Ascending aorta (tissue), 2 donors: ENCODE results near the gene EFNA2. TPM values are rescaled to one million over a fixed set of nuclear protein-coding genes. Genes with fewer than 3 reads are reported as not detected.

Experiments
- DNase-seq, 2 donors: peaks; one replicate each; pipeline ENCODE4 v3.0.0-alpha.2; 2019; ENCODE audit warnings: low spot score in 2 of 2
- H3K27ac ChIP-seq, 2 donors: fragments of 200-600 bp; sonication (generic); one replicate each; pipeline ENCODE4 v1.5.1; 2016 to 2017; ENCODE audit warnings: mild to moderate bottlenecking in 1 of 2
- H3K27me3 ChIP-seq: fragments of 200-600 bp; sonication (generic); one replicate; pipeline ENCODE4 v1.5.1; 2017
- H3K36me3 ChIP-seq, 2 donors: fragments of 200-600 bp; sonication (generic); one replicate each; pipeline ENCODE4 v1.5.1; 2016
- H3K4me1 ChIP-seq, 2 donors: fragments of 200-600 bp; sonication (generic); one replicate each; pipeline ENCODE4 v1.5.1; 2016 to 2017; ENCODE audit warnings: mild to moderate bottlenecking in 1 of 2
- H3K4me3 ChIP-seq, 2 donors: fragments of 200-600 bp; sonication (generic); one replicate each; pipeline ENCODE4 v1.5.1; 2016 to 2017; ENCODE audit warnings: mild to moderate bottlenecking in 1 of 2
- H3K9me3 ChIP-seq, 2 donors: fragments of 200-600 bp; sonication (generic); one replicate each; pipeline ENCODE4 v1.5.1; 2016
- intact Hi-C: fragments of 100-400 bp; cut with DNase I; formaldehyde crosslinking; loops from one replicate; pipeline ENCODE4 v1.15.1; 2023
- total RNA-seq: library from RNA; depleted of rRNA; stranded (reverse); fragments of >200 nt; gene quantifications from one replicate; pipeline ENCODE4 v1.1.0, GENCODE V29; 2016
- TF ChIP-seq, protein P1 (sequence below), 3 experiments: fragments of 200-600 bp in 2 of 3; fragments of 450-650 bp in 1 of 3; sonication (generic) in 2 of 3; IDR thresholded peaks; one replicate each; pipeline ENCODE4 v1.5.1; 2016 to 2019; ENCODE audit warnings: antibody characterized with exemption in 3 of 3, mild to moderate bottlenecking in 1 of 3, moderate library complexity in 1 of 3

Gene EFNA2
- total RNA-seq, 1 donor from 2014 or later, result not detected

DNA sequence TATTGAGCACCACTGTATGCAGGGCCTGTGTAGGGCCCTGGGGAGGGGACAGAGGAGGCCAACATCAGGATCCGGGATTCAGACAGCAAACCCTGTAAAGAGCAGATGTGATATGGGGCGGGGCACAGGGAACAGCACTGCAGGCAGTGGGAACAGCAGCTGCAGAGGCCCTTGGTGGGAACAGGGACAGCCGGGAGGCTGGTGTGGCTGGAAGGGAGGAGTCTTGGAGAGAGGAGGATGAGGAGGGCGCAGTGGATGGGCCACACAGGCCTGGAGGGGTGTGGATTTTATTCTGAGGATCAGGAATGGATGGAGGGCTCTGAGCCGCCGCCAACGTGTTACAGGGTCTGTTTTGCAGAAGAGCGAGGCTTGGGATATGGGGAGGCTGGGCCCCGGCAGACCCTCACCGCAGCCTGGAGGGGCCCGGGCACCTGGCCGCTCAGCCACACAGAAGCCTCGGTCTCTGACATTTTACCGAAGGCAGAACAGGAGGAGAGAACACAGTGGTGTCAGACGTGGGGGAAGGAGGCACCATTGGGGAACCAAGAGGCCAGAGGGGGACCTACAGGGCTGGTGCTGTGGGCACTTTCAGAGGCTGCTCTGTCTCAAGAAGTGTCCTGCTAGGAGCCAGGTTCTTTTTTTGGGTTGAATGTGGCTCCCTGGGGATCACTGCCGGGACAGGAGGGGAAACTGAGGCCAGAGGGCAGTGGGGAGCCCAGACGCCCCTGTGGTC is 6.9 kb downstream of the EFNA2 start:
- Histone ChIP-seq H3K9me3 (no peaks in the 10 kb centered on the region), H3K27ac (no peak overlapping the region), H3K4me3 (no peak overlapping the region), H3K4me1 (peaks cover 3% of the 10 kb centered on the region in 2 donors), H3K27me3 (peaks cover 18% of the 10 kb centered on the region), H3K36me3 (no peaks in the 10 kb centered on the region)
- no peak for DNase-seq
- TF ChIP-seq, protein P1, sequence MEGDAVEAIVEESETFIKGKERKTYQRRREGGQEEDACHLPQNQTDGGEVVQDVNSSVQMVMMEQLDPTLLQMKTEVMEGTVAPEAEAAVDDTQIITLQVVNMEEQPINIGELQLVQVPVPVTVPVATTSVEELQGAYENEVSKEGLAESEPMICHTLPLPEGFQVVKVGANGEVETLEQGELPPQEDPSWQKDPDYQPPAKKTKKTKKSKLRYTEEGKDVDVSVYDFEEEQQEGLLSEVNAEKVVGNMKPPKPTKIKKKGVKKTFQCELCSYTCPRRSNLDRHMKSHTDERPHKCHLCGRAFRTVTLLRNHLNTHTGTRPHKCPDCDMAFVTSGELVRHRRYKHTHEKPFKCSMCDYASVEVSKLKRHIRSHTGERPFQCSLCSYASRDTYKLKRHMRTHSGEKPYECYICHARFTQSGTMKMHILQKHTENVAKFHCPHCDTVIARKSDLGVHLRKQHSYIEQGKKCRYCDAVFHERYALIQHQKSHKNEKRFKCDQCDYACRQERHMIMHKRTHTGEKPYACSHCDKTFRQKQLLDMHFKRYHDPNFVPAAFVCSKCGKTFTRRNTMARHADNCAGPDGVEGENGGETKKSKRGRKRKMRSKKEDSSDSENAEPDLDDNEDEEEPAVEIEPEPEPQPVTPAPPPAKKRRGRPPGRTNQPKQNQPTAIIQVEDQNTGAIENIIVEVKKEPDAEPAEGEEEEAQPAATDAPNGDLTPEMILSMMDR (IDR thresholded peaks at IDR 0.05), result no peak
- intact Hi-C loops, result no loop called here

DNA sequence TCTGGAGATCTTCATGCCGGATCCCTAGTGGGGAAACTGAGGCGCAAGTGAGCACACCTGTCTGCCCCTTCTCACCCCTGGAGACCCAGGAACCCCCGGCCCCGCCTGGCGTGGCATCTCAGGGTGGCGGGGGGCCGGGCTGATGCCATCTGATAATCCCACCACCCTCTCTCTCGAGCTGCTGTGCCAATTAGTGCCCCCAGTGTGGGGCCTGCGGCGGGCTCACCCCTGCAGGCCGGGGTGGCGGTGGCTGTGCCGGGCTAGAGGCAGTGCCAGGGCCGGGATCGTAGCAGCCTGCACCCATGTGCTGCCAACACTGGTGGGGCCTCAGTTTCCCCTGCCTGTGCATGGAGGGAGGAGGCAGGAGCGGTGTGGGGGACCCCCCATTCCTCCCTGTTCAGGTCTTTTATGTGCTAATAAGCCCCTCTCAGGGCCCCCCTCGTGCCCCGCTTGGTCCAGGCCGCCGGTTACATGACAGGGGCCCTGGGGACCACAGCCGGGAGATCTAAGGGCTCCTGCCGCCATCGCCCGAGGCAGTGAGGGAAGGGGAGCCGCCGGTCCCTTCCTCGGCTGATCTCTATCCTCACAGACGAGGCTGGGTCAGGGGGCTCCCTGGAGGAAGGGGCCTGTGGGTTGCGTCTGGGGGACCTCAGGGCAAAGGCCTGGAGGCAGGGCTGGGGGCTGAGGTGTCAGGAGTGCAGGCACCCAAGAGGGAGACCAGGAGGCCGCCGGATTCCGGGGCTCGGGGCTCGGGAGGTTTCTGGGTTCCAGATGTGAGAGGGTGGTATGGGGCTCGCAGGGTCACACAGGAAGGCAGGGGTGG is 8.3 kb downstream of the EFNA2 start:
- intact Hi-C loops, result no loop called here
- TF ChIP-seq, protein P1 (IDR thresholded peaks at IDR 0.05), result no peak
- Histone ChIP-seq H3K36me3 (no peaks in the 10 kb centered on the region), H3K27ac (no peak overlapping the region), H3K4me3 (no peak overlapping the region), H3K9me3 (no peaks in the 10 kb centered on the region), H3K4me1 (peaks cover 3% of the 10 kb centered on the region in 2 donors), H3K27me3 (peaks cover 18% of the 10 kb centered on the region)
- DNase-seq, result no peak

DNA sequence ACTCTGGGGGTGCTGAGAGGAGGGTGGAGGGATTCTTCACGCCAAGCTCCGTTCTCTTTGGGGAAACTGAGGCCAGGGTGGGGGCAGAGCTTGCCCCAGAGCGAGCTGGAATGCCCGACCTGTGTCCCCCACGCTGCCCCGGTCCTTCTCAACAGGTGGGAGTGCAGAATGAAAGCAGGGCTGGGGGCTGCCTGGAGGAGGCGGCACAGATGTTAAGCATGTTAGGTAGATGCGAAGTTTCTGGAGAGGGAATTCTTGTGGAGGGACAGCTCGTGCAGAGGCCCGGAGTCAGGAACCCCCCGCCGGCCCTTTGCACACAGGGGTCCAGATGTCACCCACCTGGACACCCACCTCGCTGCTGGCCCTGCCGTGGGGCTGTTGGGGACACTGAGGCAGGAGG is 9.0 kb downstream of the EFNA2 start:
- H3K27me3 ChIP-seq, result peaks cover 18% of the 10 kb centered on the region
- no peak overlapping the region for H3K4me3 ChIP-seq
- peaks cover 3% of the 10 kb centered on the region in 2 donors for H3K4me1 ChIP-seq
- TF ChIP-seq, protein P1 (IDR thresholded peaks at IDR 0.05), result no peak
- no peaks in the 10 kb centered on the region for H3K36me3 ChIP-seq
- DNase-seq, result no peak
- no peaks in the 10 kb centered on the region for H3K9me3 ChIP-seq
- intact Hi-C loops, result no loop called here
- H3K27ac ChIP-seq, result no peak overlapping the region

DNA sequence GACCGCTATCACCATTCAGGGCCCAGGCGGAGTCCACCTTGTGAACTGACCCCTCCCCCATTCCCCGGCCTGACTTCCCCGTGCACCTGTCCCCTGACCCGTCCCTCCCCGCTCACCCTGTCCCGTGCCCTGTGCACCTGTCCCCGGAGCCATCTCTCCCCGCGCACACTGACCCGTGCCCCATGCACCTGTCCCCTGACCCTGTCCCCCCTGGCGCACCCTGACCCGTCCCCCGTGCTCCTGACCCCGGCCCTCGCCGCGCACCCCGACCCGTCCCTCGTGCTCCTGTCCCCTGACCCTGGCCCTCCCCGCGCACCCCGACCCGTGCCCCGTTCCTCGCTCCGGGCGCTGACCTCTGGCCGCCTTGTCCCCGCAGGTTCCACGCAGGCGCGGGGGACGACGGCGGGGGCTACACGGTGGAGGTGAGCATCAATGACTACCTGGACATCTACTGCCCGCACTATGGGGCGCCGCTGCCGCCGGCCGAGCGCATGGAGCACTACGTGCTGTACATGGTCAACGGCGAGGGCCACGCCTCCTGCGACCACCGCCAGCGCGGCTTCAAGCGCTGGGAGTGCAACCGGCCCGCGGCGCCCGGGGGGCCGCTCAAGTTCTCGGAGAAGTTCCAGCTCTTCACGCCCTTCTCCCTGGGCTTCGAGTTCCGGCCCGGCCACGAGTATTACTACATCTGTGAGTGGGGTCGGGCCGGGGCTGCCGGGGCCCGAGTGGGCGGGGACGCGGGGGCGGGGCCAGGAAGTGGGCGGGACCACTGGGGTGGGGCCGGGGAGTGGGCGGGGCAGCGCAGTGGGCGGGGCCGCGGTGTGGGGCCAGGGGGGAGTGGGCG is 9.7 kb downstream of the EFNA2 start:
- H3K27ac ChIP-seq, result no peak overlapping the region
- H3K4me3 ChIP-seq, result no peak overlapping the region
- H3K9me3 ChIP-seq, result no peaks in the 10 kb centered on the region
- intact Hi-C loops, result no loop called here
- no peaks in the 10 kb centered on the region for H3K36me3 ChIP-seq
- no peak for DNase-seq
- H3K27me3 ChIP-seq, result peaks cover 18% of the 10 kb centered on the region
- peaks cover 3% of the 10 kb centered on the region in 2 donors for H3K4me1 ChIP-seq
- TF ChIP-seq, protein P1 (IDR thresholded peaks at IDR 0.05), result no peak

DNA sequence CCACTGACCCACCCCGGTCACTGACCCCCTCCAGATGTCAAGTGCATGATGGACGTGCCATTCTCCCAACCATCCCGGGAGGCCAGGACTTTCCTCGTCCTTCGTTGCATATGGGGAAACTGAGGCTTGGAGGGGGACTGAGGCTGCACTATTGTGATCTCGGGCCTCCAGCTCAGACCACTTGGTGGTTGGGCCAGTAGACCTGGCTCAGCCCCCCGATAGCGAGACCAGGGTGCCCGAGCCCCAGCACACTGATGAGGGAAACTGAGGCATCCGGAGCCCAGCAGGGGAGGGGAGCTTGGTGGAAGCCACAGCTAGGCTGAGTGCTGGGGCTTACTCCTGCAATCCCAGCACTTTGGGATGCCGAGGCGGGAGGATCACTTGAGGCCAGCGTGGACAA is 10.4 kb downstream of the EFNA2 start:
- Histone ChIP-seq H3K4me1 (peaks cover 3% of the 10 kb centered on the region in 2 donors), H3K9me3 (no peaks in the 10 kb centered on the region), H3K27ac (no peak overlapping the region), H3K36me3 (no peaks in the 10 kb centered on the region), H3K4me3 (no peak overlapping the region), H3K27me3 (peaks cover 18% of the 10 kb centered on the region)
- DNase-seq, result no peak
- TF ChIP-seq, protein P1 (IDR thresholded peaks at IDR 0.05), result no peak
- intact Hi-C loops, result no loop called here
